Stimulated activated CD4-positive, alpha-beta T cell treated with anti-CD3 and anti-CD28 coated beads, Interleukin-4, amount 100 ng/mL, for 24 hours (primary cell): ENCODE data around the gene URGCP.

Experiments
- DNase-seq: peaks from one replicate; pipeline ENCODE4 v3.0.0-alpha.2; 2020

Gene URGCP

GRCh38 chr7:43906331-43907010 lies at the start of gene URGCP:
TSS of gene URGCP (minus strand) at chr7:43906596. CDS start at chr7:43906575, 21 bp downstream.
- peak; percentile 46 for DNase-seq

GRCh38 chr7:43956027-43956426 lies 49.6 kb upstream of the URGCP start:
- no peak for DNase-seq

- no peak for DNase-seq
Observed at GRCh38 chr7:43954524-43955228, 48.3 kb upstream of the URGCP start.

GRCh38 chr7:43953071-43953470 lies 46.7 kb upstream of the URGCP start:
- DNase-seq = no peak

- no peak for DNase-seq
Observed at GRCh38 chr7:43952028-43952427, 45.6 kb upstream of the URGCP start.

GRCh38 chr7:43944286-43944685 lies 37.9 kb upstream of the URGCP start:
- no peak for DNase-seq

- DNase-seq = no peak
Observed at GRCh38 chr7:43943417-43944187, 37.2 kb upstream of the URGCP start.

GRCh38 chr7:43942997-43943396 lies 36.6 kb upstream of the URGCP start:
- DNase-seq = no peak

GRCh38 chr7:43942250-43942649 lies 35.9 kb upstream of the URGCP start:
- DNase-seq = no peak

- no peak for DNase-seq
Observed at GRCh38 chr7:43938892-43939482, 32.6 kb upstream of the URGCP start.

GRCh38 chr7:43937444-43937843 lies 31.0 kb upstream of the URGCP start:
- DNase-seq = no peak

- DNase-seq = no peak
Observed at GRCh38 chr7:43933902-43934560, 27.6 kb upstream of the URGCP start.

GRCh38 chr7:43931346-43931745 lies 24.9 kb upstream of the URGCP start:
- no peak for DNase-seq

- DNase-seq = no peak
Observed at GRCh38 chr7:43929529-43930457, 23.4 kb upstream of the URGCP start.

GRCh38 chr7:43927810-43928209 lies 21.4 kb upstream of the URGCP start:
- no peak for DNase-seq

GRCh38 chr7:43926798-43927123 lies 20.4 kb upstream of the URGCP start:
- DNase-seq = no peak

- peak; percentile 91 for DNase-seq
Observed at GRCh38 chr7:43925984-43926797, 19.8 kb upstream of the URGCP start, which contains the start of gene UBE2D4. TSS of gene UBE2D4 (plus strand) at chr7:43926436. CDS start at chr7:43926533, 97 bp downstream.

GRCh38 chr7:43922726-43923125 lies 16.3 kb upstream of the URGCP start:
- no peak for DNase-seq

- no peak for DNase-seq
Observed at GRCh38 chr7:43921423-43921822, 15.0 kb upstream of the URGCP start.

GRCh38 chr7:43915907-43916306 lies 9.5 kb upstream of the URGCP start:
- DNase-seq = no peak

GRCh38 chr7:43914795-43915194 lies 8.4 kb upstream of the URGCP start:
- DNase-seq = no peak
